Measurements from ENCODE around the gene SCFD1.
"Not testable (repeated sequence)": the region's sequence is repeated elsewhere in the genome, so short reads cannot be mapped to it uniquely, and the experiment has no call there.

Gene SCFD1

DNA sequence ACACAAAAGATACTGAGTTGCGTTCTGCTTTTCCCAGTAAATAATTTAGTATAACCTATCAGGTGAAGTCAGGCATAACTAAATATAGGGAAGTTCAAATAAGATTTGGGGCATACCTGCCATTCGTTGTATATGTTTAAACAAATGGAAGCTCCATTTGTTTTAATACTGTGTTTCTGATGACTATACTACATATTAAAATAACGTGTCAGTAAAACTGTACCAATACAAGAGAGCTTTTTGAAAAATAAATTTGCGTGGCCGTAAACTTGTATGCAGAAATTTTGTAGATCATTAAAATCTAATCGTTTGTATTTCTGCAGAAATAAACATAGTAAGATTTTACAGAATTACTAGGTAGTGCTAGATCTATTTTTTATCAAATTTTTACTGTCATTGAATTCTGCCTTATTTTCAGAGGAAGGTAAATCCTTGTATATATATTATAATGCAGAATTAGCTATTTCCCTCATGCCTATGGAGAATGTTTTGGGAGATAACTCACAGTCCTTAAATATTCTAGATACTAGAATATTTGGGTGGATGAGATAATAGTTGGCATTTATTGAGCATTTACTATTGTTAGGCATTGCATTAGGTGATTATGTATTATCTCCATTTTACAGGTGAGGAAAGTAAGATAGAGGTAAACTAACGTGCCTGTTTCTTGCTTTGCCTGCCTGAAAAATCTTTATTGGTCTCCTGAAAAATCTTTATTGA, 1.5 kb downstream of the SCFD1 start:
- H3K4me3 ChIP-seq, result peak overlapping the region; percentile 70 to 87 (median 76)
- H3K36me3 ChIP-seq, result peaks cover 0 to 24% (median 10%) of the 10 kb centered on the region in 11 experiments; a peak in 8 of 22 replicates
- H4K20me1 ChIP-seq, result peaks cover 3 to 48% (median 32%) of the 10 kb centered on the region in 11 experiments; a peak in 16 of 22 replicates
- H3K4me1 ChIP-seq, result peaks cover 32 to 48% (median 39%) of the 10 kb centered on the region in 10 experiments
- H3K4me2 ChIP-seq, result peak overlapping the region; percentile 79 to 97 (median 86)
- no peak for TF ChIP-seq Cebpa-rat (IDR thresholded peaks at IDR 0.05)
- no peaks in the 10 kb centered on the region for H3K27me3 ChIP-seq
- peak overlapping the region in 1 of 11 experiments; percentile 90; a peak in 1 of 22 replicates for H3K27ac ChIP-seq
- no peaks in the 10 kb centered on the region for H3K9me3 ChIP-seq (replicated peaks in 1 of 11)
- H3K9ac ChIP-seq, result peak overlapping the region in 9 of 11 experiments; percentile 82 to 94 (median 89); a peak in 15 of 22 replicates

DNA sequence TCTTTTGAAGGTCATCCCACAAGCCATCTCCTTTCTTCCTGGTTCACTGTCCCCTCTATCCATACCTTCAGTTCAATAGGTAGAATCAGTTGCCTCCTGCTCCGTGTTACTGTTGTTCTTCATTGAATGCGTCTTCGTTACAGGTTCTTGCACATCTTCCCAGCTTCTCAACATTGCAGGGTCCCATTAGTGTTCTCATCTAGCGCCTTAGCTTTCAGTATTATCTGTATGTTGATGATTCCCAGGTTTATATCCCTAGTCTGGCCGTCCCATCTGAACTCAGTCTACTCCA, 2.0 kb downstream of the SCFD1 start:
- TF ChIP-seq Cebpa-rat (IDR thresholded peaks at IDR 0.05), result no peak
- H3K9ac ChIP-seq, result no peak overlapping the region
- H3K27ac ChIP-seq, result no peak overlapping the region
- H3K9me3 ChIP-seq (replicated peaks in 1 of 11), result no peaks in the 10 kb centered on the region
- H3K36me3 ChIP-seq, result peaks cover 0 to 30% (median 10%) of the 10 kb centered on the region in 11 experiments; a peak in 8 of 22 replicates
- H3K4me2 ChIP-seq, result peak overlapping the region; percentile 41 to 92 (median 86)
- H3K4me1 ChIP-seq, result peaks cover 32 to 46% (median 39%) of the 10 kb centered on the region in 10 experiments
- H4K20me1 ChIP-seq, result peaks cover 3 to 53% (median 33%) of the 10 kb centered on the region in 11 experiments; a peak in 16 of 22 replicates
- peak overlapping the region in 2 of 10 experiments; percentile 74 to 85; a peak in 3 of 20 replicates for H3K4me3 ChIP-seq
- H3K27me3 ChIP-seq, result no peaks in the 10 kb centered on the region

DNA sequence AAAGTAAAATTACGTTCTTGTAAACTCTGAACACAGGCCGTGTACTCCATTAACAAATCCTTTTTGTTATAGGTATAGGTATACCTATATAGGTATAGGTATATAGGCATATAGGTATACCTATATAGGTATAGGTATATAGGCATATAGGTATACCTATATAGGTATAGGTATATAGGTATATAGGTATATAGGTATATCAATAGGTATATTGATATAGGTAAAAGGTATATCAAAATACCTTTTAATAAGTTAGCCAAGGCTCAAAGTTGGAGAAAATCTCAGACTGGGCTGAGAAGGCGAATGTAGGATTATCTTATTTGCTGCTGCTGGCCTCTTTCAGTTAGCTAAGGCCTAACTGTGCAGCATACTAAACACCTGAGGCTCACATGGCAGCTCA, 3.4 kb downstream of the SCFD1 start:
- TF ChIP-seq Cebpa-rat (IDR thresholded peaks at IDR 0.05), result no peak
- no peak overlapping the region for H3K4me3 ChIP-seq

DNA sequence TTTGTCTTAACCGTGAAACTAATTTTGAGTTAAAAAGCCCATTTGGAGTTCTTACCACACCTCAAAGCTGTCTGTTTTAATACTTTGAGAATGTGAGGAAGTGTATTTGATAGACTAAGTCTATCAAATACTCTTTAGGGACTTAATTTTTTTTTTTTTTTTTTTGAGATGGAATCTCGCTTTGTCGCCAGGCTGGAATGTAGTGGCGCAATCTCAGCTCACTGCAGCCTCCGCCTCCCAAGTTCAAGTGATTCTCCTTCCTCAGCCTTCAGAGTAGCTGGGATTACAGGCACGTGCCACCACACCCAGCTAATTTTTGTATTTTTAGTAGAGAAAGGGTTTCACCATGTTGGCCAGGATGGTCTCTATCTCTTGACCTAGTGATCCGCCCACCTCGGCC, 7.3 kb downstream of the SCFD1 start:
- H3K27me3 ChIP-seq; H3K4me1 ChIP-seq; H3K4me3 ChIP-seq; H3K9me3 ChIP-seq (replicated peaks in 1 of 11); H3K9ac ChIP-seq; H3K4me2 ChIP-seq; H3K27ac ChIP-seq: not testable (repeated sequence)
- Histone ChIP-seq H3K36me3 (peaks cover 24 to 83% (median 50%) of the 10 kb centered on the region in 11 experiments), H4K20me1 (peaks cover 3 to 88% (median 37%) of the 10 kb centered on the region in 11 experiments; a peak in 16 of 22 replicates)

More for the DNA sequence above, 3.4 kb downstream of the SCFD1 start:
- Histone ChIP-seq H3K27ac (no peak overlapping the region), H3K9me3 (replicated peaks in 1 of 11) (no peaks in the 10 kb centered on the region), H3K4me1 (peaks cover 23 to 32% (median 28%) of the 10 kb centered on the region in 10 experiments), H3K4me2 (peak overlapping the region in 2 of 11 experiments; percentile 24 to 33; a peak in 2 of 22 replicates), H4K20me1 (peaks cover 3 to 63% (median 33%) of the 10 kb centered on the region in 11 experiments; a peak in 16 of 22 replicates), H3K9ac (no peak overlapping the region), H3K27me3 (no peaks in the 10 kb centered on the region), H3K36me3 (peaks cover 2 to 44% (median 14%) of the 10 kb centered on the region in 11 experiments; a peak in 20 of 22 replicates)

DNA sequence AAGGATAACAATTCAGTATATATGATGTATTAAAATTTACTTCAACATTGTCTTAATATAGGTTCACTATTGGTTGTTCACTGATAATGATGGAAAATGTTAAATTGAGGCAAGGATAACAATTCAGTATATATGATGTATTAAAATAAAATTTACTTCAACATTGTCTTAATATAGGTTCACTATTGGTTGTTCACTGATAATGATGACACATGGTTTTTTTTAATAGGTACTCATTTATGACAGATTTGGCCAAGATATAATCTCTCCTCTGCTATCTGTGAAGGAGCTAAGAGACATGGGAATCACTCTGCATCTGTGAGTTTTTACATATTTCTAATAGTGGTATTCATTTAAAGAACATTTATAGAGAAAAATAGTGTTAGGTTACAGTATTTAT, 8.1 kb downstream of the SCFD1 start:
- no peak for TF ChIP-seq Cebpa-rat (IDR thresholded peaks at IDR 0.05)
- H3K4me2 ChIP-seq, result no peak overlapping the region
- H3K4me3 ChIP-seq, result no peak overlapping the region
- H3K9me3 ChIP-seq (replicated peaks in 1 of 11), result no peaks in the 10 kb centered on the region
- peaks cover 0 to 3% (median 0%) of the 10 kb centered on the region in 10 experiments; a peak in 1 of 20 replicates for H3K4me1 ChIP-seq
- peaks cover 32 to 91% (median 59%) of the 10 kb centered on the region in 11 experiments for H3K36me3 ChIP-seq
- peaks cover 3 to 84% (median 33%) of the 10 kb centered on the region in 11 experiments; a peak in 16 of 22 replicates for H4K20me1 ChIP-seq
- no peak overlapping the region for H3K9ac ChIP-seq
- H3K27ac ChIP-seq, result no peak overlapping the region
- H3K27me3 ChIP-seq, result no peaks in the 10 kb centered on the region

DNA sequence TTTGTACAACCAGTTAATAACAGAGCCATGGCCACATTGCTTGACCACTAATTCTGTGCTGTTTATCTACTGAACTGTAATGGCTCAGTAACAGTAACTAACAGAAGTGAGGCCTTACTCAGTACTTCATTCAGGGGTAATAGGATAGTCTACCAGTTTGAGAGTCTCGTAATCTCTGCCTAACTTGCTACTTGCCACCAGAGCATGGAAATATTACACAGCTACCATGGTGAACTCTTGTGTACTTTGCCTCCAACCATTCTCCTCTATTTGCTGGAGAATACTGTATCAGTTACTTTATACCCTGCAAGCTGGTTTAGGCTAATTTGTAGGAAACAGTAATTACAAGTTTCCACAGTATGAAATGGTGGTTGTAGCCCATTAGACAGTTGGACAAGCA, 10.6 kb downstream of the SCFD1 start:
- TF ChIP-seq Cebpa-rat (IDR thresholded peaks at IDR 0.05), result no peak
- H3K36me3 ChIP-seq, result peaks cover 38 to 95% (median 72%) of the 10 kb centered on the region in 11 experiments

DNA sequence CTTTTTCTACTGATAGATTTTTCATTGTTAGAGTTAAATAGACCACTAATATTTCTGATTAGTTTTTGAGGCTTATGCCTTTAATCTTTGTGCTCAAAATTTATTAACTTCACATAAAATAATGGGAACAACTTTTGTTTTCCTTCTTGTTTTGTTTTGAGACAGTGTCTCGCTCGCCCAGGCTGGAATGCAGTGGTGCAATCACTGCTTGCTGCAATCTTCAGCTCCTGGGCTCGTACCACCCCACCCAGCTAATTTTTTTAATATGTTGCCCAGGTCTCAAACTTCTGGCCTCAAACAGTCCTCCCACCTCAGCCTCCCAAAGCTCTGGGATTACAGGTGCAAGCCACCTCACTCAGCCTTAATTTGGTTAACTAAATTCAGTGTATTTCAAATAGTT, 16.8 kb downstream of the SCFD1 start:
- H3K27ac ChIP-seq, result no peak overlapping the region
- no peak overlapping the region for H3K4me3 ChIP-seq
- H3K4me1 ChIP-seq, result no peaks in the 10 kb centered on the region
- H3K9ac ChIP-seq, result no peak overlapping the region
- peaks cover 37 to 98% (median 79%) of the 10 kb centered on the region in 11 experiments for H3K36me3 ChIP-seq
- peaks cover 0 to 27% (median 0%) of the 10 kb centered on the region in 11 experiments; a peak in 3 of 22 replicates for H4K20me1 ChIP-seq
- H3K27me3 ChIP-seq, result no peaks in the 10 kb centered on the region
- H3K9me3 ChIP-seq (replicated peaks in 1 of 11), result peaks cover 2 to 12% (median 8%) of the 10 kb centered on the region in 11 experiments
- no peak overlapping the region for H3K4me2 ChIP-seq
- TF ChIP-seq Cebpa-rat (IDR thresholded peaks at IDR 0.05), result no peak

More for the DNA sequence above, 10.6 kb downstream of the SCFD1 start:
- no peaks in the 10 kb centered on the region for H3K9me3 ChIP-seq (replicated peaks in 1 of 11)
- no peak overlapping the region for H3K4me3 ChIP-seq
- no peak overlapping the region for H3K27ac ChIP-seq
- H3K9ac ChIP-seq, result no peak overlapping the region
- no peaks in the 10 kb centered on the region for H3K4me1 ChIP-seq
- no peak overlapping the region for H3K4me2 ChIP-seq
- H4K20me1 ChIP-seq, result peaks cover 0 to 78% (median 10%) of the 10 kb centered on the region in 11 experiments; a peak in 11 of 22 replicates
- no peaks in the 10 kb centered on the region for H3K27me3 ChIP-seq

DNA sequence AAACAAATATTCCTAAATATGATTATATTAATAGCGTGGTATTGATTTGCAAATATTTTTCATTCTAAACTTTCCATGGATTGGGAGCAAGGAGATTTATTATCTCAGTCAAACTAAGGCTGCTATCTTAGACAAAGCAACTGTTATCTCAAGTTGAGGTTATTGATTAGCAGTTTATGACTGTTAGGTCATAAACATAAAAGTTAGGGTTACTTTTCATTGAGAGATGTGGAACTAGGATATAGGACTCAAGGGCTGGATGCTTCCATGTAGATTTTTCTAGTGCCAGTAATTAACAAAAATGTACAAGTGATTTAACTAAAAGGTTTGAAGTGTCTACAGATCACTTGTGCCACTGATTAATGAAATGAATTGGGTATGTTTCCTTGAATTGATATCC, 19.1 kb downstream of the SCFD1 start:
- Histone ChIP-seq H3K36me3 (peaks cover 40 to 98% (median 79%) of the 10 kb centered on the region in 11 experiments), H3K9ac (no peak overlapping the region), H4K20me1 (peaks cover 0 to 24% (median 0%) of the 10 kb centered on the region in 11 experiments; a peak in 5 of 22 replicates), H3K27ac (no peak overlapping the region), H3K4me2 (no peak overlapping the region), H3K4me1 (no peaks in the 10 kb centered on the region), H3K27me3 (no peaks in the 10 kb centered on the region), H3K4me3 (no peak overlapping the region), H3K9me3 (replicated peaks in 1 of 11) (peaks cover 24 to 35% (median 28%) of the 10 kb centered on the region in 11 experiments)
- no peak for TF ChIP-seq Cebpa-rat (IDR thresholded peaks at IDR 0.05)

DNA sequence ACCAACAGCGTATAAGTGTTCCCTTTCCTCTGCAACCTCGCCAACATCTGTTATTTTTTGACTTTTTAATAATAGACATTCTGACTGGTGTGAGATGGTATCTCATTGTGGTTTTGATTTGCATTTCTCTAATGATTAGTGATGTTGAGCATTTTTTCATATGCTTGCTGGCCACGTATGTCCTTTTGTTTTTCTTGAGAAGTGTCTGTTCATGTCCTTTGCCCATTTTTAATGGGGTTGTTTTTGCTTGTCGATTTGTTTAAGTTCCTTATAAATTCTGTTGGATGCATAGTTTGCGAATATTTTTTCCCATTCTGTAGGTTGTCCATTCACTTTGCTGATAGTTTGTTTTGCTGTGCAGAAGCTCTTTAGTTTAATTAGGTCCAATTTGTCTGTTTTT, 22.3 kb downstream of the SCFD1 start:
- H3K27ac ChIP-seq, H3K27me3 ChIP-seq, H3K4me3 ChIP-seq, H3K4me1 ChIP-seq, H3K9ac ChIP-seq, H3K4me2 ChIP-seq: not testable (repeated sequence)
- Histone ChIP-seq H3K9me3 (replicated peaks in 1 of 11) (peaks cover 24 to 35% (median 28%) of the 10 kb centered on the region in 11 experiments), H3K36me3 (peaks cover 56 to 96% (median 79%) of the 10 kb centered on the region in 11 experiments), H4K20me1 (peaks cover 0 to 17% (median 0%) of the 10 kb centered on the region in 11 experiments; a peak in 5 of 22 replicates)
